ENCODE data around the gene MYO3B.

DNA sequence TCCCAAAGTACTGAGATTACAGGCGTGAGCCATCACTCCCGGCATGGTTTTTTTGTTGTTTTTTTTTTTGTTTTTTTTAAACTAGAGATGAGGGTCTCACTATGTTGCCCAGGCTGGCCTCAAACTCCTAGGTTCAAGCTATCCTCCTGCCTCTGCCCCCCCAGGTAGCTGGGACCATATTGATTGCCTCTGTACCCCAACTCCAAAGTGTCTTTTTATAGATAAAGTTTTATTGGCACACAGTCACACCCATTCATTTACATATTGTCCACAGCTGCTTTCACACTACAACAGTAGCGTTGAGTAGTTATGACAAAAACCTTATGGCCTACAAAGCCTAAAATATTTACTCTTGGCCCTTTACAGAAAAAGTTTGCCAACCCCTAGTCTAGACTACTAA lies 492.0 kb downstream of the MYO3B start:
- TF ChIP-seq POLR2AphosphoS5 (IDR thresholded peaks at IDR 0.05) (no peak), POLR2A (IDR thresholded peaks at IDR 0.05) (no peak), CTCF (IDR thresholded peaks at IDR 0.05) (no peak), EP300 (IDR thresholded peaks at IDR 0.05) (no peak)

Measured in sigmoid colon (tissue), 4 donors.